UCSD-AML1 (cell line): Measurements from ENCODE around the gene ATXN7L2.
A peak's percentile ranks its signal among the peaks of the same experiment; 100 is the strongest.

Experiments used
- DNase-seq: peaks from one replicate; lab custom pipeline; 2025; ENCODE audit not compliant: unreplicated experiment; lab: John Stamatoyannopoulos, UW

ATXN7L2 gene

DNA sequence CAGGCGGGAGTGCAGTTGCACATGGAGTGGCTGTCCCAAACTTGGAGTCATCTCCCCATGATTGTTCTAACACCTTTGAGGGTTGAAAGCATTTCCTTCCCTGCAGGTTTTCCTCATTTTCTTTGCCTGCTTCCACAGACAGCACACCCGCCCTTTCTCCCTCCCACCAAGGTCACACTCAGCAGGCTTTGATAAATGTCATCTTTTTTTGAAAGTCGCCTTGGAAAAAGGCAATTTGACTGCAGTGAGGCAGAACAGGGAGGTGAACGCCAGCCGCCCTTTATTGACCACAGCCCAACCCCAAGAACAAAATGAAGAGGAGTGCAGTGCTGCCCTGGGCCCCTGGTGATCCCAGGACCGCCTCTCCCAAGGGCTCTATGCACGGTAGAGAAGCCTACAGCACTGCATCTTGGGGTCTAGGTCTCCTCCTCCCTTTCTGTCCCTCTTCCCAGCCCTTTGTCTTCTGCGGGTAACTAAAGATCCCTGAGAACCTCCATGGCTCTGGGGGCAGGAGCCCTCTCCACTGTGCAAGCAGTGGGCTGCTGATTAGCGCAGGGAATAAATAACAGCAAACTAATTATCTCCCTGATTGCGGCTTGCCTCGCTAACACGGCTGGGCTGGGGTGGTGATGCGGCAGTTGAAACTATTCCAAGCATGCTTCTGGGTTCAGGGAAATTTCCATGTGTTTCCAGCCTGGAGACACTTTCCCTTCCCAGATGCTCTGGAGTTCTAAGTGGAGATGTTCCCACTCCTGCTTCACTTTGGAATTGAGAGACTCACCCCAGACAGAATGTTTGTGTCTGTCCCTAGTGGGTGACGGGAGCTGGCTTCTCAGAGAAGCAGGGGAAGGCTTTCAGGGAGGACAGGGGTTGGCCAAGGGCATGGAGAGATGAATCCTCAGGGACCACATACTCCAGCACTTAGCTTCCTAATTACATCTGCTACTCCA lies 37.6 kb downstream of the ATXN7L2 start:
- DNase-seq: no peak

DNA sequence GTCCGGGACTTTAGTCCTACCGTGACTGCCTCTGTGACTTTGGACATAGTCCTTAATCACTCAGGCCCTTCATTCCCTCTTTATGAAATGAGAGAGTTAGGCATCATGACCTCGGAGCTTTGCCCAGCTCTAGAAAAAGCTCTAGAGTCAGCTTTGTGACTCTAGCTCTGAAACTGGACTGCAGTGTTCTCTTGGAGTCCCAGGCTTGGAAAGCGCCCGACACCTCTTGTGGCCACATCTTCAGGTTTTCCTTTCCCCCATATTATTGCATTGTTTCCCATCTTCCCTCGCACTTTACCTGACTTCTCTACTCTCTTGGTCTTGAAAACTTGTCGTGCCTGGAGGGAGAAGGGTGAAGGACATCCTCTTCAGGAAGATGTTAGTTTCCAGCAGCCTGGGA lies 38.3 kb downstream of the ATXN7L2 start:
- no peak for DNase-seq

DNA sequence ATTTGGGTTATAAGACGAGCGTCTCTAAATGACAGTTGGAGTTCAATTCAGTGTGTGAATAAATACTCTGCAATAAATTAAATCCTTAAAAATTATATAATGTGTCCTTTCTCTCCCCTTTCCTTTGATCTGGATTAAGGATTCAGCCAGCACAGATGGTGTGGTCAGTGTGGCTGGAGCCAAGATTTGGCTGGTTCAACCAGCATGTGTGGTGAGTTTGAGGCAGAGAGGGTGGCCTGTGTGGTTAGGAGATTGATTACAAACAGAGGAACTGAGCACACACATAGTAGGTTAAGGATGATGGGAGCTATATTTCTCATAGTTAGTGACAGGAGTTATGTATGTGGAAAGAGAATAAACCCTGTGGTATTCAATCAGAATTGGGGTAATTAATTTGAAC lies 40.0 kb downstream of the ATXN7L2 start:
- DNase-seq: no peak

DNA sequence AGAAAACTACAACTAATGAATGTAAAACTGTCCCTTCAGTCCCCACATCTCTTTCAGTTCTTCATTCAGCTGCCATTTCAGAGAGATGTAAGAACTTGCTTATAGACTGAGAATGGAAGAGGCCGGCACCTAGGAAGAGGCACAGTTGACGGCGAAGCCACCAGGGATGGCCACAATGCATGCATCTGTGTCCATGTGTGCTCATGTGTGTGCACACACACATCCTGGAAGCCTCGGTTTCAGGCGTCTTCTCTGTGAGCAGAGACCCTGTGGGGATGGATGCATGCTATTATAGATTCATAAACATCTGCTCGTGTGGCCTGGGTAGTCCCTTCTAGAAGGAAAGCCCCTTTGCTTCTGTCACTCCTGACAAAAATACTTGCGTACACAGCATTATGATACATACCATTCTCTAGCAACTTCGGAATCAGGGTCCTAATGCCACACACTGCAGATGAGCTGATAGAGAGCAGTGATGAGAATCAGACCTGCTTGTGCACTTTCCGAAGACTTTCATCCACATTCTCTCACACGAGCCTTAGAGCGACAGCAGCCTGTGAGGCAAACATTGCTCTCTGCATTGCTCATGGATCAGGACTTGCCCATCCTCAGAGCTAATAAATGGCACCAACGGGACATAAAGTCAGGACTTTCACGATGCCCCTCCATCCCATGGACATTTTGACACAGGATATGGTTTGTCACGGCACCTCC lies 43.5 kb downstream of the ATXN7L2 start:
- DNase-seq: no peak

DNA sequence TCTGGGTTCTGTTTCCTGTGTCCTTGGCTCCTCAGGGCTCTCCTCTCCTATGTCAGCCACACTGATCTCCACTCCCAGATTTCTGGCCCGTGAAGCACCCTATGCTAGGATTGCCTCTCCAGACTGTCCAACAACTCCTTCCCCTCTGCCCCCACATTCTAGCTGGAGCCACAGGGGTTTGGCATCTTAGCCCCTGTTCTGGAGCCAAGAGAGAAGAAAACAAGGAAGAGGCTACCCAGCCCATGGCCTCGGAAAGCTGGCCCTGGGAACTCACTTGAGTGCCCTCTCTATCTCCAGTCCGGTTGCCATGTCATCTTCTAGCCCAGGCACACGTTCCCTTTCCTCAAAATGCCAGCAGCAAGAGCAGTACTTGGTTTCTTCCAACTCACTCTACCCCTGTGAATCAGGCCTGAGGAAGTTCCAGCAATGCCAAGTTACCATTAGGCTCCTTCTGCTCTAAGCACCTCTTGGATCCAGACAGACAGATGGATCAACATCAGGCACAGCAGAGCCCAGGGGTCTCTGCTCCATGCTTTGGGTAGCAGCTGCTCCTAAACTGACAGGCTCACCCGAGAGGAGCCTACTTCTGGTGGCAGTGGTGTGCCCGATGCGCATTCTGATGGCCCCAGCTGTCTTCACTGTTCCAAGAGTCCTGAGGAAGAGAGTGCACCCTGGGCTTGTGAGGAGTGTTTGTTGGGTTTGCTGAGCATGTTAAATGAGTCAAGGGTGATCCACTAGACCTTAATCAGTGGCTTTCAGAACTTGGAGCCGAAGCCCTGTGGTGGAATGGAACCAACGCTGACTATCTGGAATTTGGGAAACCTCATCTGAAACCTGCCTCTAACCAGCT lies 44.4 kb downstream of the ATXN7L2 start:
- DNase-seq: no peak

DNA sequence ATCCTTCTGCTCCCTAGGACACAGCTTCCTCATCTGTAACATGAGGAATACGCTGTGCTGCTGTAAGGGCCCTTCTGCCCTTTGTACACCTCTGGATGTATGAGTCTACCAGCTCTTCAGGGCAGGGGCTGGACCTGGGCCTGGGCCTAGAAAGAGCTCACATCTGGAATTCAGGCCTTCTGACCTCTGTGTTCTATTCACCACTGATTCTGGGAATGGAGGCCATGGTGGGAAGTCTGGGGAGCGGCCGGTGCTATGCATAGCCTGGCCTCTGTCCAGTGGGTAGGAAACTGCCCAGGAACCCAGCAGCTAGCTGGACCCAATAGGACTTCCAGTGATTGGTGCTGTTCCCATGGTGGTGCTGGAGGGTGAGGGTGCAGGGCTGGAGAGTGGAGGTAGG lies 45.0 kb downstream of the ATXN7L2 start:
- DNase-seq: no peak

DNA sequence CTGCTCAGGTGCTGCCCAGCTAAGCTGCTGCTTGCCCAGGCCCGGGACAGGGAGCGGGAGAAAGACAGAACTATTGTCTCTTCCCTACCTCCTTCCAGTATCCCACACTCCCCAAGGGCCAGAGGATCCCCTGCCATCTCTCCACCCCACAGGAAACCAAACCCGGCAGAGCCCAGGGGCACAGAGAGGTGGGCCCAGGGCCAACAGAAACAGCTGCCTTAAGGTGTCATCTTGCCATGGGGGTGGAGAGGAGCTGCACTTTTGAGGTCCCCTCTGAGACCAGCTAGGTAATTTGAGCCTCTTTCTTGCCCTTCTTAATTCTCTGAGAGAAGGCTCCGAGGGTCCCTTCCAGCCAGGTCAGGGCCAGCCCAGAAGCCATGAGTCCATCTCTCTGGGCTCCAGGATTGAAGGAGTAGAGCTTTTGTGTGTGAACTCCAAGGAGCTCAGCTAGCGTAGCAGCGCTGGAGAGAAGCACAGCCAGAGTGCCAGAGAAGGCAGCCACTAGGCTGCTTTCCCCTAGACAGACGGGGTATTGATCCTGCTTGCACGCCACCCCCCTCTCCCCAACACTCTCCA lies 46.3 kb downstream of the ATXN7L2 start:
- DNase-seq: no peak

DNA sequence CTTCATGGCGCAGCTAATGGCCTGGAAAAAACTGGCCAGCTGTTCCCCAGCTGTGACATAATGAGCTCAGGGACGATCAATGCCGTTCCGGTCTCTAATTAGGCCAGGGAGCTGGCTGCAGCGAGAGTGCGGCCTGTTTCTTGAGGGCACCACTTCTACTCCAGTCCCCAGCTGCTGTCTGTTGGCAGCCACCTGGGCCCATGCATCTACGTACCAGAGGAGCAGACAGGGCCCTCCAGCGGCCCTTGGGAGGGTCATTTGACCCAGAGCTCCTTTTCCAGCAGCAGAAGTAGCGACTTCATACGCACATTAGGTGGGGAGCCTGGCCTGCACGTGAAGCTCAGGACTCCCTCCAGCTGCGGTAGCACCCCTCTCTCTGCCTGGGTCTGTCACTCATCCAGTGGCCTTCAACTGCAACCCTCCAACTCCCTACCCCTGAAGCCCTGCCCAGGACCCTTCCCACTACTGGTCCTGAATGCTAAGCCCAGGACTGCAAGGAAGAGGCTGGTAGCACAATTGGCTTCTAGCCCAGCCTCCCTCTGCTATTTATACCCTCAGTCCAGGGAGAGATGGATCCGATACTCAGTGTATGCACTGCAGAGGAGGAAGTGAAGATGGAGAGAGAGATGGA lies 46.9 kb downstream of the ATXN7L2 start:
- no peak for DNase-seq

DNA sequence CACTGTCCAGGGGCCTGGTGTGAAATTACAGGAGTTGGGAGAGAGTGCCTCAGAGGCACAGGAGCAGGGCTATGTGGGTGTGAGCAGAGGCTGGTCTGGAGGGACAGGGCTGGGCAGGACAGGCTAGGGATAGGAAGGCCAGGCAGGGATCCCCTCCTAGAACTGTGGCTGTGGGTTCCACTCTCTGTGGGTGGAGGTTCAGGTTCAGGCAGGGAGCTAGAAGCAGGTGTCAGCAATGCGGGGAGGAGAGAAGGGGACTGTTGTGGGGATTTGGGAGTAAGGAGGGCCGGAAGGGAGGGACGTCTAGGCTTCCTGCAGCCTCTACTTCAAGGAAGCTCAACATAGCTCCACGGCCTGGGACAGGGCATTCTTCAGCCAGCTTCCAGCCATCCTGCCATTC lies 47.7 kb downstream of the ATXN7L2 start:
- no peak for DNase-seq

DNA sequence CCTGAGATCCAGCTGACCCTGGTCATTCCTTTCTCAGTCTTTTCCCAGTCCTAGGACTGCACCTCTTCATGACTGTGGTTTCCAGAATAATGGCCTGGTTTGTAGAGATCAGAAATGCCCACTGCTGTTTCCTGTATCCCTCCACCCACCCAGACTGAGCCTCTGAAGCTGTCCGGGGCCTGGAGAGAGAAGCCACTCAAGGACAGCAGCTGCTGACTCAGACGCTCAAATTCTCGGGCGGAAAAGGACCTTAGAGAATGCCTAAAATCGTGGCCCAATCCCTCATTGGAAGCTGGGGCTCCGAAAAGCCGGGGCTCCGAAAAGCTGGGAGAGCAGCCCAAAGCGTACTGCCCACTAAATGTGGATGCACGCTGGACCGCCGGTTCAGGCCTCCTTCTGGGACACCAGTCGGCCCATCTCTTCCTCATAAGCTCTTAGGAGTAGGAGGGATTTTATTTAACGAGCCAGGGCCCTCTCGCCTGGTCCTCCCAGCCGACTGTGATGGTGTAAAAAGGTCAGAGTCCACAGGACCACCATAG lies 48.2 kb downstream of the ATXN7L2 start:
- DNase-seq: no peak

DNA sequence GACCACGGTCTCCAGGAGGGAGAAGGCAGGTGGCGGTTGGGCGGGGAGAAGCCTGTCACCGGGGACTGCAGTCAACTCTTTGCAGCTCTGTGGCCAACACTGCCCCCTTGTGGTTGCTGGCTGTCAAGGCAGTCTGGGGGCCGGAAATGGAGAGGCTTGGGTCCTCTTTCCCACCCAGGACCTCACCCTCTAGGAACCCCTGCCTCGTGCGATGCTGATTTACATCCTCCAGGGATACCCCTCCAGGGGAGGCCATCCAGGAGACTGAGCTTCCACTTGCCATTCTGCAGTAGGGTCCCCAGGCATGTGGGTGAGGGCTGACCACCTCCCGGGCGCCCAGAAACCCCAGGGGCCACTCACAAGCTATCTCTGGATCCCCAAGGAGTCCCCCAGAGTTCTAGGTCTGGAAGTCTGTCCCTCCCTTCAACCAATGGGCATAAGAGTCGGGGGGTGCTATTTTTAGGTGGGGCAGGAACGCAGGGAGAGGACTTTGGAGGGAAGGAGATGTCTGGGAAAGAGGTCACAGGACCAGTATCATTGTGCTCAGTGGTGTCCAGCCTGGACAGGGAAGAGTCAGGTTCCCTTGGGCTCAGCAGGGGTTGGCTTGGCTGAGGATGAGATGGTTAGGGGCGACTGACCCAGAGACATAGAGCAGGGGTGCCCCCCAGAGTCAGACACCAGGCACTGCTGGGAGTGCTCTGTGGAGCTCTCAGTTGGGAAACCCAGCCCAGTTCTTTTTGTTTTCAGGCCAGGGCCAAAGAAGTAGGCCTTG lies 48.8 kb downstream of the ATXN7L2 start:
- peak; percentile 83 for DNase-seq

DNA sequence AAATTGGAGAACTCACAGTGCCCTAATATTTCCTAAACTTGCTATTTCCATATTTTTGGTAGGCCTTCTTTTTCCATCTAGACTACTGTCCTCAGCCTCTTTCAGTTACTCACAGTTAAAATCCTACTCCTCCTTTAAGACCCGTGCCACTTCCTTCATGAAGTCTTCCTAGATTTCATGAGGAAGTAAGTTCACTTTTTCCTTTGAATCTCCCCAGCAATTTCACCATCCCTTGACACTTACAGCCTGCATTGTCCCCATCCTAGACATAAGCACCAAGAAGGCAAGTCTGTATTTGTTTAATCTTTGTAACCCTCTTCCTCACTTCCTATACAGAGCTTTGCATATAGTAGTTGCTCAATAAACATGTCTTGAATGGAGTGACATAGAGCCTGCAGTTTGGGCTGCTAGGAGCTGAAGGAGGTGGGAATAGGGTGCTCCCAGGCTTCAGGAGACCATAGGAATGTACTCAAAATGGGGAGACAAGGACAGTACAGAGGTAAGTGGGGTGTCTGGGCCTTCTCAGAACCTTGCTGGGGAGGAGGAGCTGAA lies 50.7 kb downstream of the ATXN7L2 start:
- no peak for DNase-seq

DNA sequence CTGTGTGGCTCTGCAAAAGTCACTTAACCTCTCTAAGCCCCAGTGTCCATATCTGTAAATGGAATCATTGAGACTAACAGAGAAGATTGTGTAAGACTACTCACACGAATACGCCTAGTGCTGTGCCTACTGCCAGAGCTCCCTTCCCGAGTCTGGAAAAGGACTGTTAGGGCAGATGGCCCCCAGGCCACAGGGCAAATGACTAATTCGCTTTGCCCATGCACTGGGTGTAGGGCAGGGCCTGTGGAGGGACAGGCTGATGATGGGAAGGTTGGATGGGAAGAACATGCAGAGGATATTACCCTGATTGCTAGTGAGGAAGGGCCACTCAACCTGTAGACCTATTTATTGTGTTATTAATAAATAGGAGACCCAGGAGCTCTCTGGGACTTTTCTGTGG lies 51.8 kb downstream of the ATXN7L2 start:
- no peak for DNase-seq

DNA sequence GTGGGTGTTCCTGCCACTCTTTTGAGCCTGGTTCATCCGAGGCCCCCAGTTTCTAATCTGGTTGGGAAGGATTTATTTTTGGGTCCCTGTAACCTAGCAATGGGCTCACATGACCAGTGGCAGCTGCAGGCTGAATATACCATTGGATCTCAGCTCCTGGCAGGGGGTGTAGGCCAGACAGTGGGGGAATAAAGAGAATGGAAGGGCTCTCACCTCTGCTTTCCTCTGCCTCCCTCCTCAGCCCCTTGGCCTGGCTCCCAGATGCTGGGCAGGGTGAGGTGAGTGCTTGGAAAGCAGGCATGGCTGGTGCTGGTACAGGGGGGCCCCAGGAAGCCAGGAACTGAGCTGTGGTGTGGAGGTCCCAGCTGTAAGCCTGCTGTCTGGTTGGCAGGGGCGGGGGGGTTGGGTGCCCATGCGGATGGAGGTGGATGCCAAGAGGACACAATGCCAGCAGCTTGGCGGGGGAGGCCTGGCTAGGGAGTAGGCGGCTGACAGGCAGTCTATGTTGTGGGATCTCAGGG lies 52.3 kb downstream of the ATXN7L2 start:
- no peak for DNase-seq

DNA sequence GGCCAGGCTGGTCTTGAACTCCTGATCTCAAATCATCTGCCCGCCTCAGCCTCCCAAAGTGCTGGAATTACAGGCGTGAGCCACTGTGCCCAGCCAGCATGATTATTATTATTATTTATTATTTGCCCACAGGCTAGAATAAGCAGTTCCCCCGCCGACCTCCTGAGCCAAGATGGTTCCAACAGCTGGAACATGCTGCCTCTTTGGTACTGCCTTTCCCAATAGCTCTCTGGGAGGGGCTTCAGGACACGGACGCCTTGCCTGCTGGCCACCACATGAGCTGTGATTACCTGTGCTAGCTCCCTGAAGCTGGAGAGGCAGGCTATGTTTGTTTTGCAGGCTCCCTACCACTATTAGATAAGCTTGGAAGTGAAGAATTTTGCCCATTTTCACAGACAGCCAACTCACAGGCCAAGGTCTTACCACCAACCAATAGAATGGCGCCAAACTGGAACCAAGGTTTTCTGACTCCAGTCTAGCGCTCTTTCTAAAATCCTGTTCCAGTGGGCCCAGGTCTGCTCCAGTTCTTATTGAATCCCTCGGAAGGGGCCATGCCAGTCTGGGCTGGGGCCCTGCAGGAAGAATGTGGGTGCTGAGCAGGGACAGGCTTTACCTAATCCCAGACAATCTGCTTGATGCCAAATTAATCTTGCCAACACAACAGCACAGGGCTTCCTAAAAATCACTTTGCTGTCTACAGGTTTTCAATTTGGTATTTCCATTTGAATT lies 53.9 kb downstream of the ATXN7L2 start:
- no peak for DNase-seq

DNA sequence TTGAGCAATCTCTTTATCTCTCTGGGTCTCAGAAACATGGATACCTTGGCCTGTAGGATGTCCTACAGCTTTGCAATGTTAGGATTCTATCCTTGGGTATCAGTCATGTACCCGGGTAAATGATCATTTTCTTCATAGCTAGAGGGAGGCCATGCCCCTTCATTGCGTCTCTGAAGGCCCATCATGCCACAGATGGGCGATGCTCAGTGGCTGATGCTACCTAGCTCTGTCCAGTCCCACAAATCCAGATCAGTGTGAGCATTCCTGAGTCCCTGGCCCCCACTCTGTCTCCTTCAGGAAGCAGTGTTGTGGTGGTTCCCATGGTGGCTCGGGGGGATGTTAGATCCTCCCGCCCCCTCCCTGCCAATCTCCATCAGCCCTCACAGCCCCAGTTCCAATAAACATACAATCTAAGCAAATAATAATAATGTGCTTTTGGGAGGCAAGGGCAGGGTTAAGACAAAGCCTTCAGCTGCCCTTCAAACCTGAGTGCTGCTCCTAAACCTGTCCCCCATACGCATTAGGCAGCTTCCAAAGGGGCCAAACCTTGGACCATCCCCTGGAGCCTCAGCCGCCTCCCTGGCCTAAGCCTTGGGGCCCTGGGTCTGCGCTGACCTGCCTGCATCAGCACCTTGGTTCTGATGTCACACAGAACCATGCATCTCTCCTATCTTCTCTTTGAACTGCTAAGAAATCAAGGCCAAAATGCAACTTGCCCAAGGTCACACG lies 55.3 kb downstream of the ATXN7L2 start:
- no peak for DNase-seq

DNA sequence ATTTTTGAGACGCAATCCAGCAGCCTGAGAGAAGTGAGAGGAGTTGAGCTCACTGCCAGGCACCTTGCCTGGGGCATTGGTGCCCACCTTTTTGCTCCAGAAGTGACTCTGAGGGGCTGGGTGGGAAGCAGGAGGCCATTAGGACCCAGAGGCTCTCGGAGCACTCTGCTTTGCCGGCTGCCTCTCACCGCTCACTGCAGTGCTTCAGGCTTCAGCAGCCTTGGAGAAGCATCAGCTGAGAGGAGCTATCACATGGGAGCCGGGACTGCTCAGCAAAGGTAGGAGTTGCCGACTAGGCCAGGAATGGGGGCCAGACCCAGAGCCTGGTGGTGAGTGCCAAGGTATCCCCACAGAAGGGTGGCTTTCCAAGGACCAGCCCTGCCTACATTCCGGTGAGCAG lies 56.0 kb downstream of the ATXN7L2 start, which contains the start of gene GPR61:
Gene GPR61 (plus strand): TSS at position 197 of the 400 bp plus-strand sequence. CDS start 3,151 bp downstream, outside the sequence.
- no peak for DNase-seq

DNA sequence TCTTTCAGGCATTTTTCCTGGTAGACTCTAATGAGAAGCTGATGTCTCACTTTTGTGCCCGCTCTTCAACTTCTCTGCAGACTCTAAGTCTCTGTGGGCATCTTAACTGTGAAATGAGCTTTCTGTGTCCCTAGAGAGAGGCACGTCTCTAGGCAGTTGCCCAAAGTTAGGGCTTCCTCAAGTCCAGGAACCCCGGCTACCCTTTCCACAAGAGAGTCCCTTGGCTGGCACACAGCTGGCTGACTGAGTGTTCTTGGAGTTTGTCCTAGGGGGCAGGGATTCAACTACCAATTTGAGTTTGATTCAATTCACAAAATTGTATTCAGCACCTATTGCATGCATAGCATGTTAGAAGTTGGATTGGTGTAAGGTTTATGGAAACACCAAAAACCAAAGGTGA lies 57.4 kb downstream of the ATXN7L2 start:
- no peak for DNase-seq
